ENCODE results near the gene PDCD2L. TPM values are rescaled to one million over a fixed set of nuclear protein-coding genes. Genes with fewer than 3 reads are reported as not detected.

PDCD2L gene
- total and polyA plus RNA-seq, 2 of the 8 experiments (the other 6 are each of a cell fraction or from before 2014, with no cell fraction given) = 51.5 to 78.1 TPM

DNA sequence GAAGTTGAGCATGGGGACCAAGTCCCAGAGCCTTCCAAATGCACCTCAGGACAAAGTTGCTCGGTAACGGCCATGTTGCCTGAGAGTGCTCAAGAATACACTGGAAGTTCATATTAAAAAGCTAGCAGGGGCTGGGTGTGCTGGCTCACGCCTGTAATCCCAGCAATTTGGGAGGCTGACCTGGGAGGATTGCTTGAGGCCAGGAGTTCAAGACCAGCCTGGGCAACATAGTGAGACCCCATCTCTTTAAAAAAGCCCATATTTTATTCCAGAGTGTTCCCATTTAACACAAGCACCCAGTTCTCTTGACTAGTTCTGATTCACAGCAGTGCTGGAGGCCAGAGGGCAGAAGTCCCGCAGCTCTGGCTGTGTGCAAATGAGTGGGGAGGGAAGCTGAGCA, 47.3 kb upstream of the PDCD2L start:
- Histone ChIP-seq H3K4me1 (replicated peaks in 1 of 4; ENCODE audit: control insufficient read depth in 3 of 4, insufficient read depth in 4 of 4, low read length in 3 of 4) (peaks cover 3 to 8% (median 3%) of the 10 kb centered on the region in 4 experiments; a peak in 5 of 7 replicates), H2AFZ (ENCODE audit: low read length) (no peak overlapping the region), H3K4ac (replicated peaks; ENCODE audit: insufficient read length, low read depth, low read length) (no peak overlapping the region), H2BK120ac (replicated peaks; ENCODE audit: low read depth, low read length) (no peak overlapping the region), H3K9ac (replicated peaks in 1 of 4; ENCODE audit: extremely low read depth in 1 of 4, low read depth in 3 of 4, low read length in 3 of 4) (no peak overlapping the region), H3K23ac (ENCODE audit: insufficient read length) (no peak overlapping the region), H3K4me3 (ENCODE audit: extremely low read depth in 1 of 4, insufficient read depth in 2 of 4, low read depth in 3 of 4, low read length in 4 of 4) (no peak overlapping the region), H4K91ac (replicated peaks; ENCODE audit: insufficient read length, low read length) (no peak overlapping the region), H3K27ac (ENCODE audit: low read depth, low read length) (no peak overlapping the region), H4K20me1 (replicated peaks in 1 of 2; ENCODE audit: control insufficient read depth in 1 of 2, insufficient read depth in 2 of 2, low read length in 2 of 2) (peaks cover 0 to 2% of the 10 kb centered on the region in 2 experiments), H4K5ac (ENCODE audit: insufficient read length, low read depth, low read length) (no peak overlapping the region), H2BK15ac (ENCODE audit: low read length) (no peak overlapping the region), H2BK12ac (ENCODE audit: low read depth, low read length) (no peak overlapping the region), H3K23me2 (ENCODE audit: low read depth, low read length) (no peaks in the 10 kb centered on the region; the same call in 1 of the 2 replicates), H3K79me2 (ENCODE audit: control insufficient read depth in 1 of 2, insufficient read depth in 2 of 2, low read length in 2 of 2) (no peaks in the 10 kb centered on the region), H4K8ac (ENCODE audit: extremely low read depth, insufficient read depth, low read length) (no peak overlapping the region), H3K79me1 (ENCODE audit: low read depth, low read length) (no peaks in the 10 kb centered on the region), H3K4me2 (ENCODE audit: insufficient read depth in 1 of 2, low read depth in 2 of 2, low read length in 2 of 2) (no peak overlapping the region), H2AK5ac (ENCODE audit: low read depth, low read length) (no peak overlapping the region), H2BK5ac (ENCODE audit: low read depth, low read length) (no peak overlapping the region), H3K56ac (replicated peaks; ENCODE audit: insufficient read length, low read depth, low read length) (no peak overlapping the region), H3K14ac (ENCODE audit: insufficient read length) (no peak overlapping the region), H3K9me3 (ENCODE audit: insufficient read depth in 2 of 2, low read depth in 1 of 2, low read length in 1 of 2) (no peaks in the 10 kb centered on the region), H2BK20ac (ENCODE audit: low read length) (no peak overlapping the region), H3K18ac (ENCODE audit: extremely low read depth, low read length) (no peak overlapping the region), H3K27me3 (replicated peaks in 1 of 4; ENCODE audit: control insufficient read depth in 3 of 4, extremely low read depth in 1 of 4, insufficient read depth in 3 of 4, low read length in 3 of 4) (no peaks in the 10 kb centered on the region), H3K36me3 (ENCODE audit: control insufficient read depth in 2 of 4, insufficient read depth in 4 of 4, low read length in 3 of 4) (peaks cover 0 to 6% (median 4%) of the 10 kb centered on the region in 4 experiments; a peak in 4 of 8 replicates)
- CTCF ChIA-PET (ENCODE audit: partially characterized antibody) = interaction anchor here (1.5 to 3.3 kb wide), 3 partner anchors 10 to 135 kb away, joined by 4 to 24 read pairs (median 5); no protein-coding TSS in a partner anchor
- POLR2A ChIA-PET (ENCODE audit: partially characterized antibody) = interaction anchor here (1.1 to 1.8 kb wide), 2 partner anchors 8 to 9 kb away, joined by 4 to 5 read pairs; partner anchors contain the start of gene GPI
- DNase-seq (ENCODE audit: low read depth in 1 of 2, low spot score in 2 of 2) = no peak
- no peak for FAIRE-seq
- 92% methylated on average over 4 of the region's 4 CpGs; no CpG with 5 or more reads in 1 of the 2 experiments for WGBS, 2 experiments (ENCODE audit: extremely low coverage in 1 of 2, insufficient coverage in 1 of 2, insufficient read length in 1 of 2, insufficient replicate concordance in 2 of 2, low coverage in 1 of 2, low lambda C conversion rate in 2 of 2, missing lambda C conversion rate in 1 of 2)
- TF ChIP-seq EP300 (IDR thresholded peaks at IDR 0.05; ENCODE audit: borderline replicate concordance in 1 of 2, low read depth in 2 of 2, low read length in 2 of 2) (no peak), RXRA (IDR thresholded peaks at IDR 0.05; ENCODE audit: insufficient read depth, low read depth, low read length) (no peak), RFX5 (IDR thresholded peaks at IDR 0.05; ENCODE audit: borderline replicate concordance, low read depth, low read length) (no peak), CREB1 (IDR thresholded peaks at IDR 0.05) (no peak), SAP30 (IDR thresholded peaks at IDR 0.05; ENCODE audit: insufficient read depth, insufficient replicate concordance, low read length) (no peak), TEAD4 (IDR thresholded peaks at IDR 0.05; ENCODE audit: low read depth, low read length) (no peak), POLR2A (IDR thresholded peaks at IDR 0.05; ENCODE audit: control extremely low read depth in 1 of 2, low read depth in 2 of 2, low read length in 2 of 2) (no peak), RBBP5 (IDR thresholded peaks at IDR 0.05; ENCODE audit: borderline replicate concordance, low read depth, low read length) (no peak)
- TF ChIP-seq, protein P1, sequence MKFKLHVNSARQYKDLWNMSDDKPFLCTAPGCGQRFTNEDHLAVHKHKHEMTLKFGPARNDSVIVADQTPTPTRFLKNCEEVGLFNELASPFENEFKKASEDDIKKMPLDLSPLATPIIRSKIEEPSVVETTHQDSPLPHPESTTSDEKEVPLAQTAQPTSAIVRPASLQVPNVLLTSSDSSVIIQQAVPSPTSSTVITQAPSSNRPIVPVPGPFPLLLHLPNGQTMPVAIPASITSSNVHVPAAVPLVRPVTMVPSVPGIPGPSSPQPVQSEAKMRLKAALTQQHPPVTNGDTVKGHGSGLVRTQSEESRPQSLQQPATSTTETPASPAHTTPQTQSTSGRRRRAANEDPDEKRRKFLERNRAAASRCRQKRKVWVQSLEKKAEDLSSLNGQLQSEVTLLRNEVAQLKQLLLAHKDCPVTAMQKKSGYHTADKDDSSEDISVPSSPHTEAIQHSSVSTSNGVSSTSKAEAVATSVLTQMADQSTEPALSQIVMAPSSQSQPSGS (IDR thresholded peaks at IDR 0.05; ENCODE audit: low read length) = no peak
